ENCODE data around the gene CTNNBIP1.

DNA sequence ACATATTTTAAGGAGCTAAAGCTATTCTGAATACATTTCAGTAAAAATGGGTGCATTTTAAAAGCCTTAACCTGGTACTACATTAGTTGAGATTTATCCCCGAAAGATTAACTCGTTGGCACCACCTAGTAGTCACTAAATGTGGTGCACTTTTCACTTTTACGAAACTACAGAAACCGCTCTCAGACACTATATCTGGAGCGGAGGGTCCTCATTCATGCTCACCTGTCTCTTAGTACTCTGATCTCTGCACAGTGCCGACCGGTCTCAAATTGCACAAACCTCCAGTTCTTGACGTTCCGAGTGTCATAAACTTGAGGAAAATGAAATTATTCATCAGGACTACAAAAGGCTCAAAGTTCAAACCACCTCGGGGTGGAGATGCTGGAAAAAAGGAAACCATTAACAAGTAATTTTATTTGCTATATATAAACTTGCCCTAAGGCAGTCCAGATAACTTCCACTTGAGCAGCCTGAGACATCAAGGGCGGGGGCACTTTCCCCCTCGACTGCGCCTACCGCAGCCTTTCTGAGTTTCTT lies 32.4 kb upstream of the CTNNBIP1 start:
- TF ChIP-seq POLR2A (IDR thresholded peaks at IDR 0.05), result no peak
- TF ChIP-seq CTCF (IDR thresholded peaks at IDR 0.05), result no peak

Data from lower leg skin (tissue), 3 donors.